KMS-11 (cell line): ENCODE measurements around the gene PTGS1.

Experiments used
- H2AFZ ChIP-seq: fragments of 200-600 bp; sonication (generic); 2 replicates; pipeline ENCODE4 v1.6.1; 2016; ENCODE audit warnings: antibody characterized with exemption, mixed run types, low read depth
- H3K27ac ChIP-seq: fragments of 200-600 bp; sonication (generic); 2 replicates; pipeline ENCODE4 v1.6.1; 2016; ENCODE audit warnings: mild to moderate bottlenecking, mixed run types
- H3K27me3 ChIP-seq: fragments of 200-600 bp; sonication (generic); 2 replicates; pipeline ENCODE4 v1.6.1; 2017; ENCODE audit warnings: mild to moderate bottlenecking, low read depth, mixed run types, moderate library complexity; ENCODE audit not compliant: insufficient read depth
- H3K36me3 ChIP-seq: fragments of 200-600 bp; sonication (generic); 2 replicates; pipeline ENCODE4 v1.6.1; 2017; ENCODE audit warnings: mild to moderate bottlenecking, mixed run types; ENCODE audit not compliant: insufficient read depth
- H3K4me1 ChIP-seq: fragments of 200-600 bp; sonication (generic); 2 replicates; pipeline ENCODE4 v1.6.1; 2016; ENCODE audit warnings: mild to moderate bottlenecking, low read depth, mixed run types; ENCODE audit not compliant: poor library complexity, severe bottlenecking
- H3K4me2 ChIP-seq: fragments of 200-600 bp; sonication (generic); 2 replicates; pipeline ENCODE4 v1.7.0; 2016; ENCODE audit warnings: mild to moderate bottlenecking, mixed run types
- H3K4me3 ChIP-seq: fragments of 200-600 bp; sonication (generic); IDR thresholded peaks from 2 replicates; pipeline ENCODE4 v1.6.1; 2017; ENCODE audit warnings: low read depth, low read length, mixed read lengths; ENCODE audit not compliant: insufficient read depth
- H3K79me2 ChIP-seq: fragments of 200-600 bp; sonication (generic); 2 replicates; pipeline ENCODE4 v1.6.1; 2016; ENCODE audit warnings: low read depth, mixed run types; ENCODE audit not compliant: insufficient read depth
- H3K9ac ChIP-seq: fragments of 200-600 bp; sonication (generic); 2 replicates; pipeline ENCODE4 v1.6.1; 2016; ENCODE audit warnings: mild to moderate bottlenecking, mixed run types
- H4K20me1 ChIP-seq: fragments of 200-600 bp; sonication (generic); 2 replicates; pipeline ENCODE4 v1.6.1; 2016; ENCODE audit warnings: mild to moderate bottlenecking, mixed run types; ENCODE audit not compliant: insufficient read depth
- TF ChIP-seq, protein P1 (sequence below): fragments of 200-600 bp; sonication (generic); conservative IDR thresholded peaks from 2 replicates; pipeline ENCODE4 v1.6.1; 2017; ENCODE audit warnings: low read depth, mild to moderate bottlenecking, antibody characterized with exemption, low read length, moderate library complexity, mixed read lengths

Gene PTGS1

GRCh38 chr9:122394265-122395125 lies 23.7 kb downstream of the PTGS1 start:
- Histone ChIP-seq H3K36me3 (no peaks in the 10 kb centered on the region), H3K4me2 (no peak overlapping the region), H4K20me1 (no peaks in the 10 kb centered on the region), H2AFZ (no peak overlapping the region), H3K79me2 (no peaks in the 10 kb centered on the region), H3K9ac (no peak overlapping the region), H3K27ac (no peak overlapping the region), H3K4me1 (no peaks in the 10 kb centered on the region), H3K4me3 (no peak overlapping the region), H3K27me3 (no peaks in the 10 kb centered on the region)
- TF ChIP-seq, protein P1, sequence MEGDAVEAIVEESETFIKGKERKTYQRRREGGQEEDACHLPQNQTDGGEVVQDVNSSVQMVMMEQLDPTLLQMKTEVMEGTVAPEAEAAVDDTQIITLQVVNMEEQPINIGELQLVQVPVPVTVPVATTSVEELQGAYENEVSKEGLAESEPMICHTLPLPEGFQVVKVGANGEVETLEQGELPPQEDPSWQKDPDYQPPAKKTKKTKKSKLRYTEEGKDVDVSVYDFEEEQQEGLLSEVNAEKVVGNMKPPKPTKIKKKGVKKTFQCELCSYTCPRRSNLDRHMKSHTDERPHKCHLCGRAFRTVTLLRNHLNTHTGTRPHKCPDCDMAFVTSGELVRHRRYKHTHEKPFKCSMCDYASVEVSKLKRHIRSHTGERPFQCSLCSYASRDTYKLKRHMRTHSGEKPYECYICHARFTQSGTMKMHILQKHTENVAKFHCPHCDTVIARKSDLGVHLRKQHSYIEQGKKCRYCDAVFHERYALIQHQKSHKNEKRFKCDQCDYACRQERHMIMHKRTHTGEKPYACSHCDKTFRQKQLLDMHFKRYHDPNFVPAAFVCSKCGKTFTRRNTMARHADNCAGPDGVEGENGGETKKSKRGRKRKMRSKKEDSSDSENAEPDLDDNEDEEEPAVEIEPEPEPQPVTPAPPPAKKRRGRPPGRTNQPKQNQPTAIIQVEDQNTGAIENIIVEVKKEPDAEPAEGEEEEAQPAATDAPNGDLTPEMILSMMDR = no peak

- no peaks in the 10 kb centered on the region for H3K27me3 ChIP-seq
- no peaks in the 10 kb centered on the region for H3K79me2 ChIP-seq
- H3K4me1 ChIP-seq = no peaks in the 10 kb centered on the region
- no peak overlapping the region for H3K4me2 ChIP-seq
- no peak overlapping the region for H3K27ac ChIP-seq
- TF ChIP-seq, protein P1 = no peak
- no peaks in the 10 kb centered on the region for H3K36me3 ChIP-seq
- H3K4me3 ChIP-seq = no peak overlapping the region
- H3K9ac ChIP-seq = no peak overlapping the region
- H4K20me1 ChIP-seq = no peaks in the 10 kb centered on the region
- no peak overlapping the region for H2AFZ ChIP-seq
These were observed 25.9 kb downstream of the PTGS1 start for GRCh38 chr9:122396614-122397148.

DNA sequence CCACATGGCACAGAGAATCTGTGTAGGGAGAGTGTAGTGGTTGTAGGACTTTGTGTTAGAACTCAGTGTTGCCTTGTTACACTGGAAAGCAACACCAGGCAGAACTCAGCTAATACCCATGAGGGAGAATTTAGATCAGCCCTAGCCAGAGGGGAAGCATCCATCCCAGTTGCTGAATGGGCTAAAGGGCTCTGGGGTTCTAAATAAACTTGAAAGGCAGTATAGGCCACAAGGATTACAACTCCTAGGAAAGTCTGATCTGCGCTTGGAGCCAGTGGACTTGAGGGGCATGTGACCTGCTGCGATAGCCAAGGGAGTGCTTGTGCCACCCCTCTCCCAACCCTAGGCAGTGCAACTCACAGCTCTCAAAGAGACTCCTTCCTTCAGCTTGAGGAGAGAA lies 26.9 kb downstream of the PTGS1 start:
- Histone ChIP-seq H3K27me3 (no peaks in the 10 kb centered on the region), H3K4me3 (no peak overlapping the region), H3K27ac (no peak overlapping the region), H3K4me1 (no peaks in the 10 kb centered on the region), H3K9ac (no peak overlapping the region), H3K79me2 (no peaks in the 10 kb centered on the region), H2AFZ (no peak overlapping the region), H4K20me1 (no peaks in the 10 kb centered on the region), H3K4me2 (no peak overlapping the region), H3K36me3 (no peaks in the 10 kb centered on the region)
- TF ChIP-seq, protein P1 = no peak

DNA sequence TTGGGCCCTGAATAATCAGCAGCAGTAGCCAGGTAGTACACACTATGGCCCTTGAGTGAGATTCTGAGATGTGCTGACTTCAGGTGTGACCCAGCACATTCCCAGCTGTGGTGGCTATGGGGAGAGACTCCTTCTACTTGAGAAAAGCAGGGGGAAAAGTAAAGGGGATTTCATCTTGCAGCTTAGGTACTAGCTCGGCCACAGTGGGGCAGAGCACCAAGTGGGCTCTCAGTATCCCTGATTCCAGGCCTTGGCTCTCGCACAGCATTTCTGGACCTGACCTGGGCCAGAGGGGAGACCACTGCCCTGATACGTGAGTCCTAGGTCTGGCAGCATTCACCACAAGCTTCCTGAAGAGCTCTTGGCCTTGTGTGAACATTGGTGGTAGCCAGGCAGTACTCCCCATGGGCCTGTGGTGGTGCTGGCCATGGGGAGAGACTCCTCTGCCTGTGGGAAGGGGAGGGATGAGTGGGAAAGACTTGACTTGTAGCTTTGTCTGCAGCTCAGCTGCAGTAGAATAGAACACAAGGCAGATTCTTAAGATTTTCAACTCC lies 27.6 kb downstream of the PTGS1 start:
- TF ChIP-seq, protein P1 = no peak
- H3K9ac ChIP-seq = no peak overlapping the region
- H2AFZ ChIP-seq = no peak overlapping the region
- no peak overlapping the region for H3K4me2 ChIP-seq
- H3K27ac ChIP-seq = no peak overlapping the region
- H4K20me1 ChIP-seq = no peaks in the 10 kb centered on the region
- H3K36me3 ChIP-seq = no peaks in the 10 kb centered on the region
- H3K4me1 ChIP-seq = no peaks in the 10 kb centered on the region
- H3K27me3 ChIP-seq = no peaks in the 10 kb centered on the region
- no peaks in the 10 kb centered on the region for H3K79me2 ChIP-seq
- H3K4me3 ChIP-seq = no peak overlapping the region
